Measurements from ENCODE around the gene TRIM34.

DNA sequence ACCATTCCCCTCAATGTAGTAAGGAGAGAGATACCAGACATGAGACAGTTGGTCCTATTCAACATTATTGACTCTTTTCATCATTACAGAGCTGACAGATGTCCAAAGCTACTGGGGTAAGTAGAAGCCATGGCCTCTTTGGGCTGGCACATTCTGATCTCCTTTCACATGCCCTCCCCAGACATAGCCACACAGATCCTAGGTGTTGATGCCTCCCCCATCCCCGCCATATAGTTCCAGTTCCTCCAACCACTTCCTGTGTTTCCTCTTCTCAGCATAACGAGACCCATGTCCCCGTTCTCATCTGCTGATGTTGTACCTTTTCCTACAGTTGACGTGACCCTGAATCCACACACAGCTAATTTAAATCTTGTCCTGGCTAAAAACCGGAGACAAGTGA, 14.4 kb upstream of the TRIM34 start:
- TF ChIP-seq, protein P1, sequence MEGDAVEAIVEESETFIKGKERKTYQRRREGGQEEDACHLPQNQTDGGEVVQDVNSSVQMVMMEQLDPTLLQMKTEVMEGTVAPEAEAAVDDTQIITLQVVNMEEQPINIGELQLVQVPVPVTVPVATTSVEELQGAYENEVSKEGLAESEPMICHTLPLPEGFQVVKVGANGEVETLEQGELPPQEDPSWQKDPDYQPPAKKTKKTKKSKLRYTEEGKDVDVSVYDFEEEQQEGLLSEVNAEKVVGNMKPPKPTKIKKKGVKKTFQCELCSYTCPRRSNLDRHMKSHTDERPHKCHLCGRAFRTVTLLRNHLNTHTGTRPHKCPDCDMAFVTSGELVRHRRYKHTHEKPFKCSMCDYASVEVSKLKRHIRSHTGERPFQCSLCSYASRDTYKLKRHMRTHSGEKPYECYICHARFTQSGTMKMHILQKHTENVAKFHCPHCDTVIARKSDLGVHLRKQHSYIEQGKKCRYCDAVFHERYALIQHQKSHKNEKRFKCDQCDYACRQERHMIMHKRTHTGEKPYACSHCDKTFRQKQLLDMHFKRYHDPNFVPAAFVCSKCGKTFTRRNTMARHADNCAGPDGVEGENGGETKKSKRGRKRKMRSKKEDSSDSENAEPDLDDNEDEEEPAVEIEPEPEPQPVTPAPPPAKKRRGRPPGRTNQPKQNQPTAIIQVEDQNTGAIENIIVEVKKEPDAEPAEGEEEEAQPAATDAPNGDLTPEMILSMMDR (IDR thresholded peaks at IDR 0.05), result no peak
- TF ChIP-seq POLR2A (IDR thresholded peaks at IDR 0.05) (no peak), POLR2AphosphoS5 (IDR thresholded peaks at IDR 0.05) (no peak)

Data from sigmoid colon (tissue), 4 donors.